ENCODE results near the gene PAX5. TPM values are rescaled to one million over a fixed set of nuclear protein-coding genes. Genes with fewer than 3 reads are reported as not detected.

Gene PAX5
- total RNA-seq, 1 experiment from 2014 or later, result not detected

GRCh38 chr9:37028420-37029031, 5.5 kb downstream of the PAX5 start:
- H3K4me2 ChIP-seq, result no peak overlapping the region
- H3K4me3 ChIP-seq, result no peak overlapping the region
- ChIA-PET CTCF (interaction anchor here (0.6 kb wide), 1 partner anchor 10 kb away, joined by 3 read pairs; no protein-coding TSS in a partner anchor), POLR2A (ENCODE audit: unreplicated experiment) (no interaction called here)
- H3K27ac ChIP-seq, result no peak overlapping the region
- H3K36me3 ChIP-seq (ENCODE audit: low read depth), result no peaks in the 10 kb centered on the region
- no peaks in the 10 kb centered on the region for H3K4me1 ChIP-seq (replicated peaks; ENCODE audit: insufficient read depth)
- no peaks in the 10 kb centered on the region for H3K9me2 ChIP-seq (ENCODE audit: insufficient read depth)
- no peaks in the 10 kb centered on the region for H3F3A ChIP-seq (ENCODE audit: insufficient read depth, low read depth)
- peaks cover 26% of the 10 kb centered on the region; the same call in 1 of the 2 replicates for H3K27me3 ChIP-seq (ENCODE audit: insufficient read depth, low read depth)
- DNase-seq, result no peak
- H2AFZ ChIP-seq, result no peak overlapping the region
- no peaks in the 10 kb centered on the region for H3K9me3 ChIP-seq (ENCODE audit: insufficient read depth, low read depth)
- no peak for TF ChIP-seq EZH2 (IDR thresholded peaks at IDR 0.05; ENCODE audit: low read depth)
- TF ChIP-seq CTCF (conservative IDR thresholded peaks at IDR 0.05), result no peak
- BruUV-seq (replicated peaks), result no TSS peak
- H3K79me2 ChIP-seq (ENCODE audit: low read depth), result no peaks in the 10 kb centered on the region
- intact Hi-C loops (cut with micrococcal nuclease; ENCODE audit: unreplicated experiment), result no loop called here
- H4K20me1 ChIP-seq (ENCODE audit: insufficient read depth), result no peaks in the 10 kb centered on the region

GRCh38 chr9:37027582-37028419, 6.3 kb downstream of the PAX5 start:
- Histone ChIP-seq H3K9me2 (ENCODE audit: insufficient read depth) (no peaks in the 10 kb centered on the region), H2AFZ (peak overlapping the region; percentile 69; the same call in 1 of the 2 replicates), H3K79me2 (ENCODE audit: low read depth) (no peaks in the 10 kb centered on the region), H3K9me3 (ENCODE audit: insufficient read depth, low read depth) (no peaks in the 10 kb centered on the region), H3K27me3 (ENCODE audit: insufficient read depth, low read depth) (peaks cover 33% of the 10 kb centered on the region; the same call in 1 of the 2 replicates), H3K4me2 (peak overlapping the region; percentile 81), H3K4me1 (replicated peaks; ENCODE audit: insufficient read depth) (no peaks in the 10 kb centered on the region), H3F3A (ENCODE audit: insufficient read depth, low read depth) (no peaks in the 10 kb centered on the region), H3K36me3 (ENCODE audit: low read depth) (no peaks in the 10 kb centered on the region), H4K20me1 (ENCODE audit: insufficient read depth) (no peaks in the 10 kb centered on the region), H3K4me3 (peak overlapping the region; percentile 52; the same call in 1 of the 2 replicates), H3K27ac (no peak overlapping the region)
- BruUV-seq (replicated peaks), result no TSS peak
- TF ChIP-seq EZH2 (IDR thresholded peaks at IDR 0.05; ENCODE audit: low read depth) (no peak), CTCF (conservative IDR thresholded peaks at IDR 0.05) (no peak)
- CTCF ChIA-PET, result interaction anchor here (0.7 kb wide), 1 partner anchor 372 kb away, joined by 3 read pairs; no protein-coding TSS in a partner anchor
- peak; percentile 81 to 82 for DNase-seq
- POLR2A ChIA-PET (ENCODE audit: unreplicated experiment), result interaction anchor here (0.7 kb wide), 1 partner anchor 384 kb away, joined by 9 read pairs; no protein-coding TSS in a partner anchor
- intact Hi-C loops (cut with micrococcal nuclease; ENCODE audit: unreplicated experiment), result no loop called here

- Histone ChIP-seq H3K27ac (no peak overlapping the region), H3F3A (ENCODE audit: insufficient read depth, low read depth) (no peaks in the 10 kb centered on the region), H3K9me3 (ENCODE audit: insufficient read depth, low read depth) (no peaks in the 10 kb centered on the region), H3K36me3 (ENCODE audit: low read depth) (no peaks in the 10 kb centered on the region), H3K79me2 (ENCODE audit: low read depth) (no peaks in the 10 kb centered on the region), H3K9me2 (ENCODE audit: insufficient read depth) (no peaks in the 10 kb centered on the region), H4K20me1 (ENCODE audit: insufficient read depth) (no peaks in the 10 kb centered on the region), H3K4me2 (no peak overlapping the region; the same call in 1 of the 2 replicates), H3K4me1 (replicated peaks; ENCODE audit: insufficient read depth) (no peaks in the 10 kb centered on the region), H2AFZ (no peak overlapping the region), H3K27me3 (ENCODE audit: insufficient read depth, low read depth) (peaks cover 40% of the 10 kb centered on the region), H3K4me3 (no peak overlapping the region)
- ChIA-PET POLR2A (ENCODE audit: unreplicated experiment) (interaction anchor here (0.7 kb wide), 1 partner anchor 385 kb away, joined by 9 read pairs; no protein-coding TSS in a partner anchor), CTCF (interaction anchor here (0.7 kb wide), 1 partner anchor 373 kb away, joined by 3 read pairs; no protein-coding TSS in a partner anchor)
- DNase-seq, result no peak
- TF ChIP-seq CTCF (conservative IDR thresholded peaks at IDR 0.05), result no peak
- no peak for TF ChIP-seq EZH2 (IDR thresholded peaks at IDR 0.05; ENCODE audit: low read depth)
- intact Hi-C loops (cut with micrococcal nuclease; ENCODE audit: unreplicated experiment), result no loop called here
- BruUV-seq (replicated peaks), result no TSS peak
These were observed 7.0 kb downstream of the PAX5 start for GRCh38 chr9:37026931-37027581.
